IMR-90 (cell line): ENCODE measurements around the gene FOXO3. TPM values are rescaled to one million over a fixed set of nuclear protein-coding genes. Genes with fewer than 3 reads are reported as not detected.

Experiments used
- ATAC-seq: fragments of 200-7000 bp; cut with Tn5 transposase; 2 replicates; pipeline ENCODE4 v1.9.1; 2020; ENCODE audit warnings: low read depth, mild to moderate bottlenecking, moderate library complexity
- BruUV-seq: library from RNA; stranded (reverse); fragments of 400-500 nt; replicated peaks from 2 replicates; lab custom pipeline; 2021; lab: Mats Ljungman, UMichigan
- CTCF ChIA-PET: fragments of 300-600 bp; formaldehyde crosslinking; extraction: SDS; loops from one replicate; lab custom pipeline; 2021; ENCODE audit warnings: antibody characterized with exemption; lab: Yijun Ruan, JAX
- POLR2A ChIA-PET: fragments of 300-600 bp; sonication (Branson Sonifier 250); formaldehyde crosslinking; loops from one replicate; lab custom pipeline; 2022; ENCODE audit warnings: antibody characterized with exemption; ENCODE audit not compliant: unreplicated experiment; lab: Charles Lee
- DNase-seq: peaks from one replicate; pipeline ENCODE4 v3.0.0; 2013
- H2AFZ ChIP-seq: replicated peaks from 2 replicates; pipeline ENCODE3; 2013; ENCODE audit warnings: low read length, mild to moderate bottlenecking; ENCODE audit not compliant: poor library complexity
- H2AK5ac ChIP-seq: 2 replicates; pipeline ENCODE4 v1.6.1; 2013; ENCODE audit warnings: low read depth, low read length, inconsistent platforms
- H2AK9ac ChIP-seq: replicated peaks from 2 replicates; pipeline ENCODE3; 2013; ENCODE audit warnings: mild to moderate bottlenecking, low read depth, low read length, moderate library complexity; ENCODE audit not compliant: poor library complexity
- H2BK120ac ChIP-seq: 2 replicates; pipeline ENCODE4 v1.6.1; 2013; ENCODE audit warnings: low read depth, low read length, inconsistent platforms
- H2BK15ac ChIP-seq: 3 replicates; pipeline ENCODE4 v1.6.1; 2013; ENCODE audit warnings: low read depth, low read length, inconsistent platforms
- H2BK20ac ChIP-seq: 2 replicates; pipeline ENCODE4 v1.6.1; 2013; ENCODE audit warnings: low read depth, mild to moderate bottlenecking, inconsistent platforms, low read length, moderate library complexity
- H2BK5ac ChIP-seq: 2 replicates; pipeline ENCODE4 v1.6.1; 2013; ENCODE audit warnings: mild to moderate bottlenecking, low read depth, low read length, inconsistent platforms; ENCODE audit not compliant: poor library complexity, severe bottlenecking
- H3K14ac ChIP-seq: replicated peaks from 2 replicates; pipeline ENCODE4 v1.6.1; 2013; ENCODE audit warnings: low read depth, low read length, inconsistent platforms
- H3K18ac ChIP-seq: 2 replicates; pipeline ENCODE4 v1.6.1; 2013; ENCODE audit warnings: low read depth, low read length, control low read depth
- H3K23ac ChIP-seq: 2 replicates; pipeline ENCODE4 v1.6.1; 2013; ENCODE audit warnings: low read depth, low read length, inconsistent platforms
- H3K27ac ChIP-seq: 2 replicates; pipeline ENCODE4 v1.5.1; 2013; ENCODE audit warnings: mild to moderate bottlenecking, control low read depth, low read length; ENCODE audit not compliant: insufficient read depth
- H3K27me3 ChIP-seq: 2 replicates; pipeline ENCODE4 v1.6.1; 2013; ENCODE audit warnings: low read length; ENCODE audit not compliant: control insufficient read depth, insufficient read depth
- H3K36me3 ChIP-seq: 2 replicates; pipeline ENCODE4 v1.6.1; 2013; ENCODE audit warnings: low read length, mixed read lengths; ENCODE audit not compliant: control insufficient read depth, insufficient read depth
- H3K4ac ChIP-seq: 2 replicates; pipeline ENCODE4 v1.6.1; 2013; ENCODE audit warnings: low read depth, low read length, inconsistent platforms
- H3K4me1 ChIP-seq: 2 replicates; pipeline ENCODE4 v1.6.1; 2013; ENCODE audit warnings: low read length, mixed read lengths; ENCODE audit not compliant: control insufficient read depth, insufficient read depth
- H3K4me2 ChIP-seq: 2 replicates; pipeline ENCODE4 v1.6.1; 2013; ENCODE audit warnings: low read depth, mild to moderate bottlenecking, control low read depth, low read length, moderate library complexity
- H3K4me3 ChIP-seq: 2 replicates; pipeline ENCODE4 v1.5.1; 2013; ENCODE audit warnings: low read depth, mild to moderate bottlenecking, control low read depth, low read length, moderate library complexity; ENCODE audit not compliant: insufficient read depth
- H3K56ac ChIP-seq: 2 replicates; pipeline ENCODE4 v1.6.1; 2013; ENCODE audit warnings: low read length, inconsistent platforms; ENCODE audit not compliant: insufficient read depth; ENCODE audit errors: extremely low read depth
- H3K79me1 ChIP-seq, 2 experiments: 2 replicates each; pipeline ENCODE4 v1.6.1; 2013; ENCODE audit warnings: low read length in 2 of 2, inconsistent platforms in 1 of 2, low read depth in 1 of 2
- H3K9ac ChIP-seq: 2 replicates; pipeline ENCODE4 v1.6.1; 2013; ENCODE audit warnings: low read depth, low read length, control low read depth
- H3K9me1 ChIP-seq: 2 replicates; pipeline ENCODE4 v1.6.1; 2013; ENCODE audit warnings: low read length, inconsistent platforms; ENCODE audit not compliant: insufficient read depth
- H3K9me3 ChIP-seq: 2 replicates; pipeline ENCODE4 v1.6.1; 2013; ENCODE audit warnings: low read length; ENCODE audit not compliant: control insufficient read depth, insufficient read depth
- H4K20me1 ChIP-seq: 2 replicates; pipeline ENCODE4 v1.6.1; 2013; ENCODE audit warnings: low read length, inconsistent platforms; ENCODE audit not compliant: insufficient read depth
- H4K5ac ChIP-seq: 2 replicates; pipeline ENCODE4 v1.6.1; 2013; ENCODE audit warnings: mild to moderate bottlenecking, low read depth, low read length, control low read depth
- H4K8ac ChIP-seq, 2 experiments: 2 replicates each; pipeline ENCODE4 v1.6.1; 2013; ENCODE audit warnings: low read depth in 2 of 2, low read length in 2 of 2, control low read depth in 1 of 2, inconsistent platforms in 1 of 2
- H4K91ac ChIP-seq: 2 replicates; pipeline ENCODE4 v1.6.1; 2013; ENCODE audit warnings: low read depth, low read length, inconsistent platforms; ENCODE audit not compliant: insufficient read depth
- CHD1 ChIP-seq: IDR thresholded peaks from 2 replicates; pipeline ENCODE4 v1.6.1; 2012; ENCODE audit warnings: low read depth, low read length, improper control_type of control experiment
- MAFK ChIP-seq: IDR thresholded peaks from 2 replicates; pipeline ENCODE4 v1.6.1; 2012; ENCODE audit warnings: low read depth, low read length, improper control_type of control experiment
- NFE2L2 ChIP-seq: fragments of 150-350 bp; IDR thresholded peaks from 2 replicates; pipeline ENCODE4 v1.6.1; 2016; ENCODE audit warnings: low read depth, mild to moderate bottlenecking, low read length
- POLR2A ChIP-seq: IDR thresholded peaks from 2 replicates; pipeline ENCODE4 v1.6.1; 2012; ENCODE audit warnings: mild to moderate bottlenecking, low read depth, low read length
- RAD21 ChIP-seq: IDR thresholded peaks from 2 replicates; pipeline ENCODE4 v1.6.1; 2012; ENCODE audit warnings: low read length, improper control_type of control experiment
- RCOR1 ChIP-seq: IDR thresholded peaks from 2 replicates; pipeline ENCODE4 v1.6.1; 2012; ENCODE audit warnings: mild to moderate bottlenecking, low read length, improper control_type of control experiment; ENCODE audit not compliant: insufficient replicate concordance
- whole genome bisulfite sequencing, 2 experiments: methylation state at CpG; one replicate each; pipeline versions ENCODE4 v1.1.5 to v1.1.7; 2013; ENCODE audit warnings: missing lambda C conversion rate in 2 of 2; ENCODE audit not compliant: insufficient read length in 1 of 2; ENCODE audit errors: extremely low coverage in 2 of 2; 5-methylcytosine and 5-hydroxymethylcytosine counted together
- dilution Hi-C: fragments of 300-500 bp; cut with HindIII; formaldehyde crosslinking; loops from one replicate; pipeline ENCODE4 v1.14.3; 2018; ENCODE audit warnings: low sequenced_read_pairs; ENCODE audit not compliant: unreplicated experiment
- in situ Hi-C: fragments of 300-500 bp; cut with MboI; formaldehyde crosslinking; loops from 3 replicates; pipeline ENCODE4 v1.14.3; 2019; ENCODE audit warnings: low sequenced_read_pairs, inconsistent platforms, mixed read lengths
- intact Hi-C: fragments of 100-400 bp; cut with micrococcal nuclease; formaldehyde crosslinking; loops from 2 replicates; pipeline ENCODE4 v1.10.0; 2022
- polyA plus RNA-seq, 3 experiments: library from polyadenylated mRNA; depleted of rRNA; stranded (reverse); fragments of >200 nt; gene quantifications; 2 replicates each; pipeline ENCODE4 v1.2.3, GENCODE V29; 2012; ENCODE audit warnings: low replicate concordance in 1 of 3
- total RNA-seq: library from RNA; depleted of rRNA; stranded (reverse); fragments of >200 nt; gene quantifications from 2 replicates; pipeline ENCODE4 v1.2.3, GENCODE V29; 2012
- TF ChIP-seq, protein P1 (sequence below): fragments of 150-350 bp; IDR thresholded peaks from 2 replicates; pipeline ENCODE4 v1.6.1; 2017; ENCODE audit warnings: mild to moderate bottlenecking, antibody characterized with exemption, low read length, low read depth

FOXO3 gene
- total and polyA plus RNA-seq, 2 of the 4 experiments (the other 2 are of a cell fraction): 17.5 to 38.7 TPM

DNA sequence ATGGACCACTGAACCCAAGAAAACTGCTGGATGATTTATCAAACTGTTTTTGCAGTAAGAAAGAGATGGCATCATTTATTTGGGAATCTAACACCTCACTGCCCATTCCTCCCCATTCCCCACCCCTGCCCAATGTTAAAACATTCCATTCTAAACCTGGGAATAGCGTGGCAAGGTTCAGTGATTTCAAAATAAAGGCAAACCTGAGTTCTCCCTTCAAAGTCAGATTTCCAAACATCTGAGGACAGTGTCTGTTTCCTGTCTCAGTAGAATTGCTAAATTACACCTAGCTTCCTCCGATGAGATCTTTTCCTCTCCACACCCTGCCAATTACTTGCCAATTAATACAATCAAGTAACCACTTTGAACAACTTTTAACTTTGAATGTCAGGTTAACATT, 160.1 kb downstream of the FOXO3 start:
- H2AFZ ChIP-seq: no peak overlapping the region
- H2BK15ac ChIP-seq: no peak overlapping the region
- DNase-seq: no peak
- H3K36me3 ChIP-seq: no peaks in the 10 kb centered on the region
- no peak overlapping the region for H4K5ac ChIP-seq
- no peak overlapping the region for H3K4me3 ChIP-seq
- no peaks in the 10 kb centered on the region for H3K27me3 ChIP-seq
- no peak overlapping the region for H3K56ac ChIP-seq
- no peak overlapping the region for H3K9ac ChIP-seq
- H3K14ac ChIP-seq: no peak overlapping the region
- TF ChIP-seq, protein P1, sequence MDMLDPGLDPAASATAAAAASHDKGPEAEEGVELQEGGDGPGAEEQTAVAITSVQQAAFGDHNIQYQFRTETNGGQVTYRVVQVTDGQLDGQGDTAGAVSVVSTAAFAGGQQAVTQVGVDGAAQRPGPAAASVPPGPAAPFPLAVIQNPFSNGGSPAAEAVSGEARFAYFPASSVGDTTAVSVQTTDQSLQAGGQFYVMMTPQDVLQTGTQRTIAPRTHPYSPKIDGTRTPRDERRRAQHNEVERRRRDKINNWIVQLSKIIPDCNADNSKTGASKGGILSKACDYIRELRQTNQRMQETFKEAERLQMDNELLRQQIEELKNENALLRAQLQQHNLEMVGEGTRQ: no peak
- TF ChIP-seq NFE2L2 (no peak), RCOR1 (no peak), MAFK (no peak), POLR2A (no peak), CHD1 (no peak), RAD21 (no peak)
- no peak overlapping the region for H2BK120ac ChIP-seq
- no peak overlapping the region for H3K4me2 ChIP-seq
- H3K4ac ChIP-seq: no peak overlapping the region
- no peaks in the 10 kb centered on the region for H3K79me1 ChIP-seq
- H2AK9ac ChIP-seq: no peak overlapping the region
- CTCF ChIA-PET: no interaction called here
- H3K27ac ChIP-seq: no peak overlapping the region
- BruUV-seq: no TSS peak
- H4K8ac ChIP-seq: no peak overlapping the region
- no peak overlapping the region for H4K91ac ChIP-seq
- no peak overlapping the region for H2BK20ac ChIP-seq
- no peaks in the 10 kb centered on the region for H4K20me1 ChIP-seq
- H3K4me1 ChIP-seq: no peaks in the 10 kb centered on the region
- dilution Hi-C loops: no loop called here
- ATAC-seq: no peak
- no peaks in the 10 kb centered on the region; the same call in 1 of the 2 replicates for H3K9me1 ChIP-seq
- H2BK5ac ChIP-seq: no peak overlapping the region
- intact Hi-C loops: no loop called here
- H3K23ac ChIP-seq: no peak overlapping the region
- H3K9me3 ChIP-seq: peaks cover 5% of the 10 kb centered on the region; the same call in 1 of the 2 replicates
- in situ Hi-C loops: no loop called here
- H2AK5ac ChIP-seq: no peak overlapping the region
- no peak overlapping the region for H3K18ac ChIP-seq
- WGBS, 2 experiments: 86% methylated on average over 1 of the region's 2 CpGs; no CpG with 5 or more reads in 1 of the 2 experiments
- POLR2A ChIA-PET: no interaction called here
